Vagina (tissue), 2 donors: ENCODE data around the gene KRT15. TPM values are rescaled to one million over a fixed set of nuclear protein-coding genes. Genes with fewer than 3 reads are reported as not detected.
"Not testable (repeated sequence)": the region's sequence is repeated elsewhere in the genome, so short reads cannot be mapped to it uniquely, and the experiment has no call there.

Experiments used
- DNase-seq, 2 donors: peaks; one replicate each; pipeline ENCODE4 v3.0.0-alpha.2; 2017; ENCODE audit errors: extremely low spot score in 2 of 2
- H3K27ac ChIP-seq: fragments of 200-600 bp; sonication (generic); one replicate; pipeline ENCODE4 v1.5.1; 2019
- H3K27me3 ChIP-seq: fragments of 200-600 bp; sonication (generic); one replicate; pipeline ENCODE4 v1.5.1; 2019
- H3K36me3 ChIP-seq, 2 donors: fragments of 200-600 bp; sonication (generic); one replicate each; pipeline ENCODE4 v1.5.1; 2017 to 2019
- H3K4me1 ChIP-seq: fragments of 200-600 bp; sonication (generic); one replicate; pipeline ENCODE4 v1.5.1; 2019
- H3K4me3 ChIP-seq, 2 donors: fragments of 200-600 bp; sonication (generic); 1 replicate in 1 of 2; 2 replicates in 1 of 2; pipeline ENCODE4 v1.5.1; 2016 to 2019
- H3K9me3 ChIP-seq: fragments of 200-600 bp; sonication (generic); one replicate; pipeline ENCODE4 v1.5.1; 2019
- POLR2A ChIP-seq, 2 donors: fragments of 450-650 bp; IDR thresholded peaks; one replicate each; pipeline ENCODE4 v1.6.1; 2017; ENCODE audit warnings: antibody characterized with exemption in 2 of 2, mild to moderate bottlenecking in 2 of 2, moderate library complexity in 2 of 2
- POLR2AphosphoS5 ChIP-seq, 2 donors: sonication (generic); formaldehyde crosslinking; IDR thresholded peaks; one replicate each; pipeline ENCODE4 v1.9.0; 2017; ENCODE audit warnings: antibody characterized with exemption in 2 of 2, mild to moderate bottlenecking in 2 of 2, low read depth in 1 of 2; ENCODE audit not compliant: insufficient read depth in 1 of 2
- intact Hi-C: fragments of 100-400 bp; cut with DNase I; formaldehyde crosslinking; loops from one replicate; pipeline ENCODE4 v1.15.1; 2023
- total RNA-seq: library from RNA; depleted of rRNA; stranded (reverse); fragments of >200 nt; gene quantifications from one replicate; pipeline ENCODE4 v1.2.3, GENCODE V29; 2016
- TF ChIP-seq, protein P1 (sequence below), 3 experiments: fragments of 450-650 bp in 2 of 3; fragments of 200-600 bp in 1 of 3; sonication (generic) in 1 of 3; IDR thresholded peaks; one replicate each; pipeline ENCODE4 v1.5.1; 2017 to 2019; ENCODE audit warnings: antibody characterized with exemption in 3 of 3, mild to moderate bottlenecking in 2 of 3, moderate library complexity in 2 of 3

KRT15 gene
- total RNA-seq, 1 donor from 2014 or later: 931 TPM

- no peak for DNase-seq
- Histone ChIP-seq H3K27ac (no peak overlapping the region), H3K36me3 (no peaks in the 10 kb centered on the region), H3K9me3 (no peaks in the 10 kb centered on the region), H3K4me1 (peaks cover 37% of the 10 kb centered on the region), H3K4me3 (no peak overlapping the region), H3K27me3 (no peaks in the 10 kb centered on the region)
- intact Hi-C loops: no loop called here
- no peak for TF ChIP-seq POLR2A (IDR thresholded peaks at IDR 0.05)
- no peak for TF ChIP-seq POLR2AphosphoS5 (IDR thresholded peaks at IDR 0.05; ENCODE audit: insufficient read depth in 1 of 2, low read depth in 1 of 2)
- TF ChIP-seq, protein P1, sequence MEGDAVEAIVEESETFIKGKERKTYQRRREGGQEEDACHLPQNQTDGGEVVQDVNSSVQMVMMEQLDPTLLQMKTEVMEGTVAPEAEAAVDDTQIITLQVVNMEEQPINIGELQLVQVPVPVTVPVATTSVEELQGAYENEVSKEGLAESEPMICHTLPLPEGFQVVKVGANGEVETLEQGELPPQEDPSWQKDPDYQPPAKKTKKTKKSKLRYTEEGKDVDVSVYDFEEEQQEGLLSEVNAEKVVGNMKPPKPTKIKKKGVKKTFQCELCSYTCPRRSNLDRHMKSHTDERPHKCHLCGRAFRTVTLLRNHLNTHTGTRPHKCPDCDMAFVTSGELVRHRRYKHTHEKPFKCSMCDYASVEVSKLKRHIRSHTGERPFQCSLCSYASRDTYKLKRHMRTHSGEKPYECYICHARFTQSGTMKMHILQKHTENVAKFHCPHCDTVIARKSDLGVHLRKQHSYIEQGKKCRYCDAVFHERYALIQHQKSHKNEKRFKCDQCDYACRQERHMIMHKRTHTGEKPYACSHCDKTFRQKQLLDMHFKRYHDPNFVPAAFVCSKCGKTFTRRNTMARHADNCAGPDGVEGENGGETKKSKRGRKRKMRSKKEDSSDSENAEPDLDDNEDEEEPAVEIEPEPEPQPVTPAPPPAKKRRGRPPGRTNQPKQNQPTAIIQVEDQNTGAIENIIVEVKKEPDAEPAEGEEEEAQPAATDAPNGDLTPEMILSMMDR (IDR thresholded peaks at IDR 0.05): no peak
Measured at GRCh38 chr17:41545829-41546410, 27.2 kb upstream of the KRT15 start.

- Histone ChIP-seq H3K36me3 (no peaks in the 10 kb centered on the region), H3K4me3 (no peak overlapping the region), H3K27ac (no peak overlapping the region), H3K27me3 (no peaks in the 10 kb centered on the region), H3K4me1 (peaks cover 30% of the 10 kb centered on the region), H3K9me3 (no peaks in the 10 kb centered on the region)
- TF ChIP-seq POLR2A (IDR thresholded peaks at IDR 0.05) (no peak), POLR2AphosphoS5 (IDR thresholded peaks at IDR 0.05; ENCODE audit: insufficient read depth in 1 of 2, low read depth in 1 of 2) (no peak)
- TF ChIP-seq, protein P1 (IDR thresholded peaks at IDR 0.05): no peak
- intact Hi-C loops: no loop called here
- no peak for DNase-seq
Measured at GRCh38 chr17:41544935-41545334, 26.2 kb upstream of the KRT15 start.

GRCh38 chr17:41544491-41544892 lies 25.8 kb upstream of the KRT15 start:
- H3K9me3 ChIP-seq: no peaks in the 10 kb centered on the region
- H3K36me3 ChIP-seq: no peaks in the 10 kb centered on the region
- DNase-seq: no peak
- no peak for TF ChIP-seq POLR2AphosphoS5 (IDR thresholded peaks at IDR 0.05; ENCODE audit: insufficient read depth in 1 of 2, low read depth in 1 of 2)
- H3K4me1 ChIP-seq: peaks cover 25% of the 10 kb centered on the region
- intact Hi-C loops: no loop called here
- H3K27me3 ChIP-seq: no peaks in the 10 kb centered on the region
- H3K27ac ChIP-seq: no peak overlapping the region
- no peak overlapping the region for H3K4me3 ChIP-seq

- H3K27me3 ChIP-seq, intact Hi-C loops, H3K4me1 ChIP-seq: not testable (repeated sequence)
Measured at GRCh38 chr17:41542786-41543185, 24.1 kb upstream of the KRT15 start.

GRCh38 chr17:41542357-41542756 lies 23.7 kb upstream of the KRT15 start:
- Histone ChIP-seq H3K27me3 (no peaks in the 10 kb centered on the region), H3K27ac (no peak overlapping the region), H3K4me3 (no peak overlapping the region), H3K9me3 (no peaks in the 10 kb centered on the region), H3K4me1 (peaks cover 6% of the 10 kb centered on the region), H3K36me3 (no peaks in the 10 kb centered on the region)
- intact Hi-C loops: no loop called here
- DNase-seq: no peak
- no peak for TF ChIP-seq POLR2AphosphoS5 (IDR thresholded peaks at IDR 0.05; ENCODE audit: insufficient read depth in 1 of 2, low read depth in 1 of 2)
- no peak for TF ChIP-seq POLR2A (IDR thresholded peaks at IDR 0.05)
- TF ChIP-seq, protein P1 (IDR thresholded peaks at IDR 0.05): no peak

More at GRCh38 chr17:41542786-41543185, 24.1 kb upstream of the KRT15 start:
- not testable (repeated sequence) for H3K4me3 ChIP-seq, H3K36me3 ChIP-seq, H3K9me3 ChIP-seq, DNase-seq, H3K27ac ChIP-seq

- TF ChIP-seq POLR2AphosphoS5 (IDR thresholded peaks at IDR 0.05; ENCODE audit: insufficient read depth in 1 of 2, low read depth in 1 of 2) (no peak), POLR2A (IDR thresholded peaks at IDR 0.05) (no peak)
- TF ChIP-seq, protein P1 (IDR thresholded peaks at IDR 0.05): no peak
- Histone ChIP-seq H3K36me3 (no peaks in the 10 kb centered on the region), H3K4me3 (no peak overlapping the region), H3K27me3 (no peaks in the 10 kb centered on the region), H3K9me3 (no peaks in the 10 kb centered on the region), H3K27ac (no peak overlapping the region), H3K4me1 (peaks cover 15% of the 10 kb centered on the region)
- intact Hi-C loops: no loop called here
- no peak for DNase-seq
Measured at GRCh38 chr17:41540921-41541625, 22.4 kb upstream of the KRT15 start.
